HPDE6-E6E7 (cell line): ENCODE data around the gene SLC15A4.
"Not testable (repeated sequence)": the region's sequence is repeated elsewhere in the genome, so short reads cannot be mapped to it uniquely, and the experiment has no call there.

Experiments
- DNase-seq: peaks from one replicate; pipeline ENCODE4 v3.0.0; 2011; ENCODE audit warnings: missing footprints; ENCODE audit errors: extremely low spot score

The SLC15A4 gene

DNA sequence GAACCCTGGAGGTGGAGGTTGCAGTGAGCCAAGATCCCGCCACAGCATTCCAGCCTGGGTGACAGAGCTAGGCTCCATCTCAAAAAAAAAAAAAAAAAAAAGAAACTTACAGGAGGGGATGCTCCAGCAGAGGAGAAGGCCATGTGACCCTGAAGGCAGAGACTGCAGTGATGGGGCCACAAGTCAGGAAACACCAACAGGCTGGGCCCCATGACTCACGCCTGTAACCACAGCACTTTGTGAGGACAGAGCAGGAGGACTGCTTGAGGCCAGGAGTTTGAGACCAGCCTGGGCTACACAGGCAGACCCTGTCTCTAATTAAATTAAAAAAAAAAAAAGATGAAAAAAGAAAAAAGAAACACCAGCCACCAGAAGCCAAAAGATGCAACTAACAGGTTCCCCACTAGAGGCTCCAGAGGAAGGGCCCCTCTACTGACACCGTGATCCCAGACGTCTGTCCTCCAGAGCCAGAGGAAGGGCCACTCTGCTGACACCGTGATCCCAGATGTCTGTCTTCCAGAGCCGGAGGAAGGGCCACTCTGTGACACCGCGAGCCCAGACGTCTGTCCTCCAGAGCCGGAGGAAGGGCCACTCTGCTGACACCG lies 20.4 kb upstream of the SLC15A4 start:
- no peak for DNase-seq

DNA sequence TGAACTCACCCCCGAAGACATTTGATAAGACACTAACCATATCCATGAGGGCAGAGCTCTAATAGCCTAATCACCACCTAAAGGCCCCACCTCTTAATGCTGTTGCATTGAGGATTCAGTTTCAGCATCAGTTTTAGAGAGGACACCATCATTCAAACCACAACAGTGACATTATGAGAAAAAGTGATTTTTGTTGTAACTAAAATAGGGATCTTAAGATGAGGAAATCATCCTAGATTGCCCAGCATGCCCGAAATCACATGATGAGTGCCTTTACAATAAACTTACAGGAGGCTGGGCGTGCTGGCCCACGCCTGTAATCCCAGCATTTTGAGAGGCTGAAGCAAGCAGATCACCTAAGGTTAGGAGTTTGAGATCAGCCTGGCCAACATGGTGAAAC lies 19.8 kb upstream of the SLC15A4 start:
- DNase-seq: no peak

DNA sequence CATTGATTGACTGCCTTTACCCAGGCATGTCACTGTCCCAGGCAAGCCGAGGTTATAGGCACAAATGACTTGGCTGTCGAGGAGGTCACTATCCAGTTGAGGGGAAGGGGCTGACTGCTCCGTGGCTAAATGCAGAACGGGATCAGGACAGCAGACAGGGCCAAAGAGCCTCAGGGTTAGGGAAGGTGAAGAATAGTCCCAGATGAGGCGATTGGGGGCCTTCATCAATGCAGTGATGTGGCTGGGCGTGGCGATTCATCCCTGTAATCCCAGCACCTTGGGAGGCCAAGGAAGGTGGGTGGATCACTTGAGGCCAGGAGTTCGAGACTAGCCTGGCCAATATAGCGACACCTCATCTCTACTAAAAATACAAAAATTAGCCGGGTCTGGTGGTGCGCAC lies 18.8 kb upstream of the SLC15A4 start:
- DNase-seq: no peak

DNA sequence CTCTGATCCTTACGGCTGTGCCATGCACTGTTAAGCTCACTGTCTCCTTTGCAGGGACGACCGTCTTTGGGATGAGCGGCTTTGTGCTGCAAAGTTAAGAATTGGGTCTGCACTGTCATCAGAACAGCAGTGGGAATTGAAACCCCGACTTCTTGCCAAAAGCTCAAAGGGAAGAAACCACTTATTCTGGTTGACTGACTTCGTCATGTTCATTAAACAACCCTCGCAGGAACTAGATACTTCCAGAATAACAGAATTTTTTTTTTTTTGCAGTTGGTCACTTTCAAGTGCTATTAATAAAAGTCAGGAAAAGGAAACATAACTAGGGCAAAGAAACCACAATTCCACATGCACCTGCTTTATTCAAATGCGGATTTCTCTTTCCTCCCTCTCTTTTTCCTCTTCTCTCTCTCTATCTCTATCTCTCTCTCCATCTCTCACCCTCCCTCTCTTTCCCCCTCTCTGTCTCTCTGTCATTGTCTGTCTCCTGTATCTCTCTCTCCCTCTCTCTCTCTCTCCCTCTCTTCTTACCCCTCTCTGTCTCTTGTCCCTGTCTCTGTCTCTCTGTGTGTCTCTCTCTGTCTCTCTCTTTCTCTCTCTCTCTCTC lies 17.2 kb upstream of the SLC15A4 start:
- no peak for DNase-seq

DNA sequence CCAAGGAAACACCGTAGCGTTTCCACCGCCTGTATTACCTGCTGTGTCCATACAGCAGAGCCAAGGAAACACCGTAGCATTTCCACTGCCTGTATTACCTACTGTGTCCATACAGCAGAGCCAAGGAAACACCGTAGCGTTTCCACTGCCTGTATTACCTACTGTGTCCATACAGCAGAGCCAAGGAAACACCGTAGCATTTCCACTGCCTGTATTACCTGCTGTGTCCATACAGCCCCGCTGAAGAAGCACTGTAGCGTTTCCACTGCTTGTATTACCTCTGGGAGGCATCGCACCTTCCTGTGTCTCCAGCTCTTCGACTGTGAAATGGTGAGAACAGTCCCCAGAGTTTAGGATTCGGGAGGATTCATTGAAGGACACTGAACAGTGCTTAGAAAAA lies 16.1 kb upstream of the SLC15A4 start:
- DNase-seq: not testable (repeated sequence)

DNA sequence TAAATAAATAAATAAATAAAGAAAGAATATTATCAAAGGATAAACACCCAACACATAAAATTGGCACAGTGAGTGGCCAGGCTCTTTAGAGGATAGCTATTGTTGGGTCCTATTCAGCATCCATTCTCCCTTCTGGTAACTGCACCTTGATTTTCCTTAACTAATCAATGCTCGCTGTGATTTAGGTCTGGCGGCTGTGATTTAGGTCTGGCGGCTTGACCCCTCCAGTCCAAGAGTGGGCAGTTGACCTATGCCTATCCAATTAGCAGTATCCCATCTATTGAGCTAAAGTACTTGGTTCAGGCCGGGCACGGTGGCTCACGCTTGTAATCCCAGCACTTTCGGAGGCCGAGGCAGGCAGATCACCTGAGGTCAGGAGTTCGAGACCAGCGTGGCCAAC lies 9.7 kb upstream of the SLC15A4 start:
- no peak for DNase-seq

DNA sequence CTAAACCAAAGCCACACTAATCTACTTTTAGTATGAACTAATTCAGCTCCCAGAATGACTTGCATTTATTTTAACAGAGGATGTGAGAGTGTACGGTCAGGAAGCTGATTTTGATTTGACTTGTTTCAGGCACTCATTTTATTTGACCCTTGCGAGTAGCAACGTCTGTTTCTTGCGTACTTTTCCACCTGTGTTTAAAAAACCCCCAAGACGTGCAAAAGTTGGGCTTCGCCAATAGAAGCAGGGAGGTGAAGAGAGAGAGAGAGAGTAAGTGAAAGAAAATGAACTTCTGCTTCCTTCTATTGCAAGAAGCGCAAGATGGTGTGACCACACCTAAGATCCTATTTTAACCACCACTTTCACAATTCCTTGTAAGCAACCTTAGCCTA lies 6.7 kb upstream of the SLC15A4 start:
- DNase-seq: no peak

DNA sequence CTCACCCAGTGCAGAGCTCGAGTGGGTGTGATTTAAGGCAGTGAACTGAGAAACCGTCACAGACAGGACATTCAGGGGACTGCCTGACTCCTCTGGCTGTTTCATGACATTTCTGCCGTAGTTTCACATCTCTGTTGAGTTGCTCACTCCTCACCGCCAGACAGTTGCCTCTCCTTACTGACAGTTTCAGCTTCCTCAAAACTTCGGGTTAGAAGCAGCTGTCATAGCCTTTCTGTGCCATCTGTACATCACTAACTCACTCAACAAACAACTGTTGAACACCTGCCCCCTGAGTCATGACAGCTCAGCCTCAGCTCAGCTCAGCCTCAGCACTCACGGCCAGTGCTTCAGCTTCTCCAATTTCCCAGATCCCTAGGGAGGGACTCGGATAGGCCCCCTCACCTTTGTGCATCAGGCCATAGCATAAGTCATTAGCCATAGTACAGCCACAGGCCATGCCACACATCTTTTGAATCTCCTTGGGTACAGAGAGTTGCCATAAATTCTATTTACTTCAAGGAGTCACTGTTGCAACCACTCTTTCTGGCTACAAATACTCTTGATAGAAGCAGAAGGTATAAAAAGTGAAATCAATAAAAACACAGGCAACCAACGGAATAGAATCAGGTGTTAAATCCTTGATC lies 6.2 kb upstream of the SLC15A4 start:
- DNase-seq: no peak

DNA sequence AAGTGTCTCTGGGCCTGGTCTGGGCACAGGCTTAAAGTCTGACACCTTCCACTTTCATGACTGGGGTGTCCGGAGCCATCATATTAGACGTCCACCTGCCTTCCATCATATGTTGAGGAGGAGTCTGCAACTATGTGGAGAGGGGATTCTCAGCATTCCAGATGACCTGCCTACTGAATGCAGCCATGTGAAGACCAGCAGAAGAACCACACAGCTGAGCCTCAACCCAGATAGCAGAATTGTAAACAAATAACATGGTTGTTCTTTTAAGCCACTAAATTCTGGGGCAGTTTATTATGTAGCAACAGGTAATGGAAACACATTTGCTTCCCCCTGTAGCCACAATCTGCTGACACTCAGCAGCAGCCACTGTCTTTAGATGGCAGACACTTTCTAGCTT lies 4.0 kb upstream of the SLC15A4 start:
- DNase-seq: no peak

DNA sequence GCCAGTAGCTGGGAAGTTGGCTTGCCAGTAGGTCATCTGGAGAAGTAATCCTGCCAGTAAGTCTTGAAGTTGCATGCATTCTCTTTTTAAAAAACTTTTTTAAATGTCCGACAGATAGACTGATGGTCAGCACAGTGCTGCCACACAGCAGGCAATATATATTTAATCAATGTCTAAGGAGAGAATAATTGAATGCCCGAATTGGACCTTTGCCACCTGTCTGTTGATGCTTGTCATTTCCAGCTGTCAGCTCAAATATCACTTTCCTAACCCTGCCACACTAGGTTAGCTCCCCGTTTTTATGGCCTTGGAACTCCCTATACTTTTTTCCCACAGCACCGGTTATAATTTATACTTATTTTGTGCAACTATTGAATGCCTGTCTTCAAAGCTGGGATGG lies 2.1 kb upstream of the SLC15A4 start:
- no peak for DNase-seq

DNA sequence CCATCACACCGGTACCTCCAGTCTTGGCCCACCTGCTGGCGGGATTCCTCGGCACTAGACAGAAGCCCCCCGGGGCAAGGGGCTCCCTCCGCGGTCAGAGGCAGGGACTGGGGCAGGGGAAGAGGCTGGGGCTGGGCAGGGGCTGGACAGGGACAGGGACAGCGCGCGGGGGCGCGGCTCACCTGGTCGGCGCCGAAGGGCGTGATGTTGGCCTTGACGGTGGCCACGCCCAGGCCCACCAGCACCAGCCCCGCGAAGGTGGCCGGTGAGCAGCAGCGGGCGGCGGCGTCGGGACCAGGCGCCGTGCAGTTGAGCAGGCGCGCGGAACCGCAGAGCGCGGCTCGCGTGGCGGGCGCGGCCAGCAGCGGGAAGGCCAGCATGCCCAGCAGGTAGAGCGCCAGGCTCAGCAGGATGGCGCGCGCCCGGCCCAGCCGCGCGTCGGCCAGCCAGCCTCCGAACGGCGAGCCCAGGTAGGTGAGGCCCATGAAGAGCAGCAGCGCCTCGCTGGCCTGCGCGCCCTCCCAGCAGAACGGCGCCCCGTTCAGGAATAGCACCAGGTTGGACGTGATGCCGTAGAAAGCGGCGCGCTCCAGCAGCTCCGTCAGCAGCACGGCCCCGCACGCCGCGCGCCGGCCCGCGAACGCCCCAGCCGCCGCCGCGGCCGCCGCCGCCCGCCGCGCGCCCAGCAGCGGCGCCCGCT lies 392 bp downstream of the SLC15A4 start:
- peak; percentile 20 for DNase-seq

DNA sequence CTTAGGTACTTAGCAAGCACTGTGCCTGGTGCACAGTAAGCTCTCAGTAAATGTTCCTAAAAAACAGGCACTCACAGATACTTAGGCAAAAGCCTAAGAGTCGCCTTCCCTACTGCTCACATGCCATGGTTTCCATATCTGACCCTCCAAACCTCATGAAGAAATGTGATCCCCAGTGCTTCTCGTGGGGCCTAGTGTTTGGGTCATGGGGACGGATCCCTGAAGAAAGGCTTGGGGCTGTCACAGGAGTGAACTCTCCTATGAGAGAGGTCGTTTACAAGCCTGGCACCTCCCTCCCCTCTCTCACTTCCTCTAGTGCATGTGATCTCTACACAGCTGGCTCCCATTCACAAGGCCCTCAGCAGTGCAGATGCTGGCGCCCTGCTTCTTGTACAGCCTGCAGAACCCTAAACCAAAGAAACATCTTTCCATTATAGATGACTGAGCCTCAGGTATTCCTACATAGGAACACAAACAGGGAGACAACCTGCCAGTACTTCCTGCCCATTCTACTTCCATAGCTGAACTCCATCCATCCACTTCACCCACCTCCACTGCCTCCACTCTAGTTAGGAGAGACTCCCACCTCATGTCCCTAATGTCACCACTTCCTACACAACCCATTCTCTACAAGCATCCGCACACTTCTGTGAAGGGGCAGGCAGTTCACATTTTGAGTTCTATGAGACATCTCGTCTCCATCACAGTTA lies 2.9 kb downstream of the SLC15A4 start:
- DNase-seq: no peak

DNA sequence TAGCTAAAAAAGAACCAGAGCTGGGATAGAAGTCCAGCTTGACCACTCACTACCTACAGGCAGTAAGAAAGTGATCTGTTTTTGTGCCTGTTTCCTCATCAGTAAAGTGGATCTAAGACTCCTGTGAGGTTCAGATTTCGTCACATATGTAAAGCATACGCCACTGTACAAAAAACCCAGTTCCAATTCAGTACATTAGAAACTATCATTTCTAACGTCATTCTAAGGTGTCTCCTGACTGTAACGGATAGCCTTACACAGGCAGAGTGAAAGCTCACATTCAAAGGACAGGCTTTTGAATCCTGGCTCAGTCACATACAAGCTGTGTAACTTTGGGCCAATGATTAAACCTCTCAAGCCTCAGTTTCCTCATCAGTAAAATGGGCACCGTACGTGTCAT lies 3.5 kb downstream of the SLC15A4 start:
- DNase-seq: no peak

DNA sequence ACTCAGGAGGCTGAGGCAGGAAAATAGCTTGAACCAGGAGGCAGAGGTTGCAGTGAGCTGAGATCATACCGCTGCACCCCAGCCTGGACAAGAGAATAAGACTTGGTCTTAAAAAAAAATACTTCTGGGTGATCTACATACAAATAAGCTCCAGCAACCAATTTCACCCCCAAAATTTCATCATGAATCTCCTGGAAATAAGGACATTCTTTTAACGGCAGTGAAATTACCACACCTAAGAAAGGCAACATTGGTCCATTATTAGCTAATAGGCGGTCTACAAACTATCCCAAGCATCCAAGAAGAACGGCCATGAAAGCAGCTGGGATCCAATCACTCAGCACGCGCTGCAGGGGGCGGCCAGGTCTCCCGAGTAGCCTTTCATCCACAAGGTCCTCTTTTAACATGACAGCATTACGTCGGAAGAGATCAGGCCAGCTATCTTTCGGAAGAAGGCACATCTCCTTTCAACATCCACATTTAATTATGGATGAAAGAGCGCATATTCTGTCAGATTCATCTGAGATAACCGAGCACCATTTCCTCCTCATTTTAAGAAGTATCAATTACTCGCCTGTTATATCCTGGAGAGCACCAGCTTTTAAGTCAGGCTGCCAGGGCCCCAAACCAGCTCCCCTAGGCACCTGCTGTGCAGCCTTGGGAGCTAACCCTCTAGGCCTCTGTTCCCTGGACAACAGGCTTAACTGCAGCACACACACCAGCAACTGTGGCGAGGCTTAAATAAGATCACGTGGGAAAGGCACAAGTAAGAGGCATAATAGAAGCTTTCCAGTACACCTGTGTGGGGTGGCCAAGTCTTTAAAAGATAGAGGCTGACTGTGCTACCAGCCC lies 4.2 kb downstream of the SLC15A4 start:
- DNase-seq: no peak

DNA sequence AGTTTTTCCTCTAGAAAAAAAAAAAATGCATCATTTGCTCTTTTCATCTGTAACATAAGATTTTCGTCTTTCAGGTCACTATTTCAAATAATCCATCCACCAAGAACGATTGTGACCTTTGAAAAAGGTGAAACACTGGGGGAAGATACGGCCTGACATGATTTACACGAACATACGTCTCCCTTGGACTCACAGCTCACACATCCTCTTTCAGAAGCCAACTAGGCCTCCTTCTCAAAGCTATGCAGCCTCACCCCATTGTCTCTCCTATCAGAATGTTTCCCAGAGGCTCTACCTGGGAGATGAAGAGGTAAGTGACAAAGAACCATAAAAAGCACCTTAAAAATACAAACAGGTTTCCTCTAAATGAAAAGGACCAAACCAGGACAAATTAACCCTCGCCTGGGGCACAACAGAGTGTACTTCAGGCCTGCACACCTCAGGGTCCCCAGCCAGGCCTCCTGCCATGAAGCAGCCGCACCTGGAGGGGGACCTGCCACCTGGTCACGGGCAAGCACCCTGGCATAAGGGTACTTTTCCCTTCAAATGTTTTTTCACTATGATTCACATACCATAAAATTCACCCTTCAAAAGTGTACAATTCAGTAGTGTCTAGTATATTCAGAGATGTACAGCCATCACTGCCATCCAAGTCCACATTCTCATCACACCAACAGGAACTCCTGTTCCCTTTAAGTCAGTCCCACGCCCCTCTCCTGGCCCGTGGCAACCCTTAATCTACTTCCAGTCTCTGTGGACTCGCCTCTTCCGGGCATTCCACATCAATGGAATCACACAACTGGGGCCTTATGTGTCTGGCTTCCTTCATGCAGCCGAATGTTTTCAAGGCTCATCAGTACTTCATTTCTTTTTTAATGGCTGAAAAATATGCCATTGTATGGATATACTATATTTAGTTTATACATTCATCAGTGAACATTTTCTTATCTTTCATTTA lies 5.4 kb downstream of the SLC15A4 start:
- no peak for DNase-seq

DNA sequence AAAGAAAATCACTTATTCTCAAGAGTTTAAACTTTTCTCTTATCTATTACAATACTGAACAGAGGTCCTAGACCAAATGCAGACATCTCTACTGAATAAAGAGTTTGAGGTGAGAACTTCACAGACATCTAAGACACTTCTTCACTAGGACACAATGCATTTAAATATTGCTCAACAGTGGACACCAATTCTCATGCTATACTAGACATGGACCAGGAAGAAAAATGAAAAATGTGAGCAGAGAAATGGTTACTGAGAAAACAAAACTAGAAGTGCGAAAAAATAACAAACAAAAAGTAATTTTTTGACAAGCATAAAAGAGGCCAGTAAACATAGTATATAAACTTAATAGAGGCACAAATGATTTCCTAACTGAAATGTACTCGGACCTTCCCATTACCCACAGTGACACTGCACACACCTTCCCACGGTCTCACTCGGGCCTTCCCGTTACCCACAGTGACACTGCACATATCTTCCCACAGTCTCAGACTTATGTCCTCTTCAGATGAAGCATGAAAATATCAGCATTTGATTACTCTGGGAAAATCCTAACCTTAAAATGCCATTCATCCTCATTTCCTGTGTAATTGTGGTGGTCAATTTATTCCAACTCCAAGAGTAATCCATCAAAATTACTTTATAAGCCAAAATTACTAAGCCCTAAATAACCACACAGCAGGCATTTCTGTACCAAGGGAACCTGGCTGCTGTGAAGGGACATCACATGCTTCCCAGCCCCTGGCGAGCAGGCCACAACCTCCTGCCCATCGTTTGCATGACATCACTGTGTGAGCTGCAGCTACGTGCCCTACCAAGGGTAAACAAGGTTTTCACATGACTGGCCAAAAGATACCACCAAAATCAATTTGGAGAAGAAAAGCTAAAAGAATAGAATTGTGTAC lies 6.4 kb downstream of the SLC15A4 start:
- DNase-seq: no peak

DNA sequence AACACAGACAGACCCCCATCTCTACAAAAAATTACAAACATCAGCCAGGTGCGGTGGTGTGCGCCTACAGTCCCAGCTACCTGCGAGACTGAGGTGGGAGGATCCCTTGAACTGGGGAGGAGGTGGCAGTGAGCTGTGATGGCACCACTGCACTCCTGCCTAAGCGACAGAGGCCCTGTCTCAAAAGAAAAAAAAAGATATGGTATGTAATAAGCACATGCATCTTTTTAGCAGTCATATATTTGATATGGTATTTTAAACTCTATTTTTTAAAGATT lies 7.2 kb downstream of the SLC15A4 start:
- DNase-seq: no peak

DNA sequence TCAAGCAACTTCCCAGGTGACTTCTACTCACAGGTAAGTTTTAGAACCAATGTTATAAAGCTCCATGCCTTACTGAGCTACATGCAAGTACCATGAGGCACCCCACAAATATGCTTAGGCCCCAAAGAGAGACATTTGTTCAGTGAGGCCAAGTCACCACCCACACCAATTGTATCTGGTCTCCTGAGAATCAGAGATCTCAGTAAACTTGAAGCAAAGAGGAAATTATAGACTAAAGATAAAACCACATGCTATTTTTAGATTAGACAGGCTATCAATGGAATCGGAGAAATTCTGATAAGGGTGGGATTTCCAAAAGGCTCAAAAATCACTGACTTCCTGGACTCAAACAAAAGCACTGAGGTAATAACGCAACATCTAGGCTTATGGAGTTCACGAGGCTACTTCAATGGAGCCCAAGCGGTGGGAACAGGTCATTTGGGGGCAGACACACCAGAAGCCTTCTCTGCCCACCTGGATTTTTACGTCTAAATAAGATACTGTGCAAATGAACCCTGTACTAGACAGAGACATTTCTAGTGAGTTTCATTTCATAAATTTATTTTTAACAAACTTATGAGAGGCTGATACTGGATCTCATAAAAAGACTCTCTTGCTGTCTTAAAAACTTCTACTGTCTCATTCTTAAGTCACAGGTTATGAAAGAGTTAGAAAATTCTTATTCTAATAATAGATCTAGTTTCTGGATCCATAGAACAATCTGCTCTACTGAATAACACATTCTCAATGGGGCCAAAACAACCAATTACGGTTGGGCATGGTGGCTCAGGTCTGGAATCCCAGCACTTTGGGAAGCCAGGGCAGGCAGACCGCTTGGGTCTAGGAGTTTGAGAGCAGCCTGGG lies 7.7 kb downstream of the SLC15A4 start:
- no peak for DNase-seq
